Esophagus (tissue), 2 donors: ENCODE results near the gene SUSD6. TPM values are rescaled to one million over a fixed set of nuclear protein-coding genes. Genes with fewer than 3 reads are reported as not detected.

Source experiments
- H3K27ac ChIP-seq, 2 donors: one replicate each; pipeline ENCODE4 v1.5.1; 2013; ENCODE audit warnings: low read depth in 2 of 2, mild to moderate bottlenecking in 2 of 2, inconsistent platforms in 1 of 2, low read length in 1 of 2, moderate library complexity in 1 of 2
- H3K27me3 ChIP-seq, 2 donors: one replicate each; pipeline ENCODE4 v1.6.1; 2013; ENCODE audit warnings: low read length in 2 of 2, control low read depth in 1 of 2, mild to moderate bottlenecking in 1 of 2; ENCODE audit not compliant: insufficient read depth in 2 of 2, control insufficient read depth in 1 of 2
- H3K36me3 ChIP-seq, 2 donors: one replicate each; pipeline ENCODE4 v1.6.1; 2013; ENCODE audit warnings: low read length in 1 of 2; ENCODE audit not compliant: control insufficient read depth in 2 of 2, insufficient read depth in 2 of 2
- H3K4me1 ChIP-seq, 2 donors: one replicate each; pipeline ENCODE4 v1.6.1; 2013; ENCODE audit warnings: low read length in 1 of 2; ENCODE audit not compliant: control insufficient read depth in 2 of 2, insufficient read depth in 2 of 2
- H3K4me3 ChIP-seq, 2 donors: one replicate each; pipeline ENCODE4 v1.5.1; 2013; ENCODE audit warnings: low read length in 2 of 2, mild to moderate bottlenecking in 2 of 2, low read depth in 1 of 2, moderate library complexity in 1 of 2
- H3K9me3 ChIP-seq, 2 donors: one replicate each; pipeline ENCODE4 v1.6.1; 2013; ENCODE audit warnings: mild to moderate bottlenecking in 2 of 2, low read depth in 1 of 2, low read length in 1 of 2, moderate library complexity in 1 of 2; ENCODE audit not compliant: control insufficient read depth in 2 of 2, insufficient read depth in 1 of 2
- WGBS, 2 donors: extraction: QIAGEN DNeasy Blood & Tissue Kit; methylation state at CpG; one replicate each; pipeline ENCODE4 v1.1.7; 2013; 5-methylcytosine and 5-hydroxymethylcytosine counted together
- polyA plus RNA-seq, 2 donors: library from polyadenylated mRNA; stranded (reverse); fragments of 200-250 nt; gene quantifications; one replicate each; pipeline ENCODE4 v1.2.3, GENCODE V29; 2013
- donor health status: healthy with polysubstance abuse.
- donor health status: Bipolar disorder and iron deficiency.

Gene SUSD6
- 10 to 100 TPM; 16.2 to 30.3 TPM for polyA plus RNA-seq

GRCh38 chr14:69611172-69612013 is at the start of gene SUSD6:
Gene SUSD6, plus strand, starts transcription at chr14:69611596. Its CDS starts 46,997 bp downstream, at chr14:69658593.
- H3K9me3 ChIP-seq, result no peaks in the 10 kb centered on the region
- peaks cover 0 to 8% of the 10 kb centered on the region in 2 donors for H3K4me1 ChIP-seq
- no peaks in the 10 kb centered on the region for H3K27me3 ChIP-seq
- peak within 1 kb of the TSS; percentile 86 to 87 for H3K4me3 ChIP-seq
- H3K36me3 ChIP-seq, result no peaks in the 10 kb centered on the region
- peak within 1 kb of the TSS; percentile 97 to 98 for H3K27ac ChIP-seq
- WGBS, 2 donors, result 0 to 1% methylated on average over 87 to 105 of the region's 105 CpGs

- H3K36me3 ChIP-seq, result no peaks in the 10 kb centered on the region
- no peak overlapping the region for H3K27ac ChIP-seq
- H3K27me3 ChIP-seq, result no peaks in the 10 kb centered on the region
- no peaks in the 10 kb centered on the region for H3K9me3 ChIP-seq
- H3K4me1 ChIP-seq, result no peaks in the 10 kb centered on the region
- no peak overlapping the region for H3K4me3 ChIP-seq
Observed at GRCh38 chr14:69561893-69562292, 49.5 kb upstream of the SUSD6 start.

GRCh38 chr14:69567563-69567962 is 43.8 kb upstream of the SUSD6 start:
- peaks cover 0 to 12% of the 10 kb centered on the region in 2 donors for H3K27me3 ChIP-seq
- WGBS, 2 donors, result 87 to 88% methylated on average over 5 of the region's 5 CpGs
- H3K4me1 ChIP-seq, result peaks cover 5 to 12% of the 10 kb centered on the region in 2 donors
- peaks cover 0 to 3% of the 10 kb centered on the region in 2 donors for H3K9me3 ChIP-seq
- no peaks in the 10 kb centered on the region for H3K36me3 ChIP-seq
- no peak overlapping the region for H3K4me3 ChIP-seq
- H3K27ac ChIP-seq, result no peak overlapping the region

- WGBS, 2 donors, result 65 to 73% methylated on average over 2 of the region's 2 CpGs
- Histone ChIP-seq H3K4me3 (no peak overlapping the region), H3K36me3 (no peaks in the 10 kb centered on the region), H3K27ac (no peak overlapping the region), H3K27me3 (peaks cover 0 to 25% of the 10 kb centered on the region in 2 donors), H3K9me3 (peaks cover 0 to 8% of the 10 kb centered on the region in 2 donors), H3K4me1 (peaks cover 12 to 23% of the 10 kb centered on the region in 2 donors)
Observed at GRCh38 chr14:69569859-69570258, 41.5 kb upstream of the SUSD6 start.

- Histone ChIP-seq H3K27ac (no peak overlapping the region), H3K4me1 (peaks cover 12 to 23% of the 10 kb centered on the region in 2 donors), H3K9me3 (peaks cover 0 to 8% of the 10 kb centered on the region in 2 donors), H3K36me3 (no peaks in the 10 kb centered on the region), H3K4me3 (no peak overlapping the region), H3K27me3 (peaks cover 0 to 25% of the 10 kb centered on the region in 2 donors)
- 86 to 87% methylated on average over 7 of the region's 7 CpGs for WGBS, 2 donors
Observed at GRCh38 chr14:69570836-69571330, 40.5 kb upstream of the SUSD6 start.

- WGBS, 2 donors, result 16 to 31% methylated on average over 60 to 62 of the region's 62 CpGs
- H3K27me3 ChIP-seq, result peaks cover 0 to 25% of the 10 kb centered on the region in 2 donors
- peaks cover 0 to 8% of the 10 kb centered on the region in 2 donors for H3K9me3 ChIP-seq
- H3K36me3 ChIP-seq, result no peaks in the 10 kb centered on the region
- H3K27ac ChIP-seq, result no peak overlapping the region
- H3K4me3 ChIP-seq, result peak overlapping the region; percentile 38 to 40
- peaks cover 12 to 23% of the 10 kb centered on the region in 2 donors for H3K4me1 ChIP-seq
Observed at GRCh38 chr14:69571449-69572029, 39.9 kb upstream of the SUSD6 start.

- H3K4me1 ChIP-seq, result peaks cover 12 to 23% of the 10 kb centered on the region in 2 donors
- peaks cover 0 to 8% of the 10 kb centered on the region in 2 donors for H3K9me3 ChIP-seq
- H3K27me3 ChIP-seq, result peaks cover 0 to 25% of the 10 kb centered on the region in 2 donors
- no peaks in the 10 kb centered on the region for H3K36me3 ChIP-seq
- peak overlapping the region; percentile 38 to 40 for H3K4me3 ChIP-seq
- 13 to 14% methylated on average over 95 to 112 of the region's 112 CpGs for WGBS, 2 donors
- H3K27ac ChIP-seq, result no peak overlapping the region
Observed at GRCh38 chr14:69572030-69572840, 39.2 kb upstream of the SUSD6 start.

GRCh38 chr14:69572841-69573135 is 38.6 kb upstream of the SUSD6 start:
- H3K4me3 ChIP-seq, result no peak overlapping the region
- WGBS, 2 donors, result 42 to 44% methylated on average over 24 to 40 of the region's 40 CpGs
- peaks cover 0 to 8% of the 10 kb centered on the region in 2 donors for H3K9me3 ChIP-seq
- no peak overlapping the region for H3K27ac ChIP-seq
- H3K36me3 ChIP-seq, result no peaks in the 10 kb centered on the region
- peaks cover 12 to 23% of the 10 kb centered on the region in 2 donors for H3K4me1 ChIP-seq
- H3K27me3 ChIP-seq, result peaks cover 0 to 25% of the 10 kb centered on the region in 2 donors

- peaks cover 0 to 8% of the 10 kb centered on the region in 2 donors for H3K9me3 ChIP-seq
- H3K4me1 ChIP-seq, result peaks cover 12 to 23% of the 10 kb centered on the region in 2 donors
- no peaks in the 10 kb centered on the region for H3K36me3 ChIP-seq
- WGBS, 2 donors, result 33 to 35% methylated on average over 43 to 51 of the region's 51 CpGs
- no peak overlapping the region for H3K27ac ChIP-seq
- H3K27me3 ChIP-seq, result peaks cover 0 to 25% of the 10 kb centered on the region in 2 donors
- no peak overlapping the region for H3K4me3 ChIP-seq
Observed at GRCh38 chr14:69573205-69573830, 38.1 kb upstream of the SUSD6 start.
